GM18907 (cell line): ENCODE results near the gene UGT1A10.
"Not testable (repeated sequence)": the region's sequence is repeated elsewhere in the genome, so short reads cannot be mapped to it uniquely, and the experiment has no call there.

Experiments
- ATAC-seq: cut with Tn5 transposase; IDR thresholded peaks from one replicate; pipeline ENCODE4 v1.9.1; 2021; ENCODE audit warnings: mild to moderate bottlenecking, moderate library complexity; ENCODE audit not compliant: unreplicated experiment

UGT1A10 gene

DNA sequence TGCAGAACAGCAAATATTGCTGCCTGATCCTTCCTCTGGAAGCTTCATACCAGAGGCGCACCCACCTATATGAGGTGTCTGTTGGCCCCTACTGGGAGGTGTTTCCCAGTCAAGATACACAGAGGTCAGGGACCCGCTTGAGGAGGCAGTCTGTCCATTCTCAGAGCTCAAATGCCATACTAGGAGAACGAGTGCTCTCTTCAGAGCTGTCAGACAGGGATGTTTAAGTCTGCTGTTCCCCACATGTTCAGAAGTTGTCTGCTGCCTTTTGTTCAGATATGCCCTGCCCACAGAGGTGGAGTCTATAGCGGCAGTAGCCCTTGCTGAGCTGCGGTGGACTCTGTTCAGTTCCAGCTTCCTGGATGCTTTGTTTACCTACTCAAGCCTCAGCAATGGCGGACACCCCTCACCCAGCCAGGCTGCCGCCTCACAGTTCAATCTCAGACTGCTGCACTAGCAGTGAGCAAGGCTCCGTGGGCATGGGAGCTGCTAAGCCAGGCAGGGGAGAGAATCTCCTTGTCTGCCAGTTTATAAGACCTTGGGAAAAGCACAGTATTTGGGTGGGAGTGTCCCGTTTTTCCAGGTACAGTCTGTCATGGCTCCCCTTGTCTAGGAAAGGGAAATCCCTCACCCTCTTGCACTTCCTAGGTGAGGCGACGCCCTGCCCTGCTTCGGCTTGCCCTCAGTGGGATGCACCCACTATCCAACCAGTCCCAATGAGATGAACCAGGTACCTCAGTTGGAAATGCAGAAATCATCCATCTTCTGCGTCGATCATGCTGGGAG, 100.8 kb downstream of the UGT1A10 start:
- not testable (repeated sequence) for ATAC-seq

DNA sequence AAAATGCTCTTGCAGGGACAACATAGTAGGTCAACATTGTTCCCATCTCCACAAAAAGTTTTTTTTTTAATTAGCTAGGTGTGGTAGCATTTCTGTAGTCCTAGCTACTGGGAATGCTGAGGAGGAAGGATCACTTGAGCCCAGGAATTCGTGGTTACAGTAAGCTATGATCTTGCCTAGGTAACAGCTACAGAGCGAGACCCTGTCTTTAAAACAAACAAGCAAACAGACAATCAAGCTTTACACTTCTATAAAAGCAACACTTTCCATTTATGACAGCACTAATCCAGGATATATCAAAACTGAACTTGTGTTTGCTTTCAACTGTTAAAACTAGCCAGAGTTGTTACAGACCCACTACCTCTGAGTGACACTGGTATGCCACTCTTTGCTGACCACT, 104.6 kb downstream of the UGT1A10 start:
- ATAC-seq = no peak

DNA sequence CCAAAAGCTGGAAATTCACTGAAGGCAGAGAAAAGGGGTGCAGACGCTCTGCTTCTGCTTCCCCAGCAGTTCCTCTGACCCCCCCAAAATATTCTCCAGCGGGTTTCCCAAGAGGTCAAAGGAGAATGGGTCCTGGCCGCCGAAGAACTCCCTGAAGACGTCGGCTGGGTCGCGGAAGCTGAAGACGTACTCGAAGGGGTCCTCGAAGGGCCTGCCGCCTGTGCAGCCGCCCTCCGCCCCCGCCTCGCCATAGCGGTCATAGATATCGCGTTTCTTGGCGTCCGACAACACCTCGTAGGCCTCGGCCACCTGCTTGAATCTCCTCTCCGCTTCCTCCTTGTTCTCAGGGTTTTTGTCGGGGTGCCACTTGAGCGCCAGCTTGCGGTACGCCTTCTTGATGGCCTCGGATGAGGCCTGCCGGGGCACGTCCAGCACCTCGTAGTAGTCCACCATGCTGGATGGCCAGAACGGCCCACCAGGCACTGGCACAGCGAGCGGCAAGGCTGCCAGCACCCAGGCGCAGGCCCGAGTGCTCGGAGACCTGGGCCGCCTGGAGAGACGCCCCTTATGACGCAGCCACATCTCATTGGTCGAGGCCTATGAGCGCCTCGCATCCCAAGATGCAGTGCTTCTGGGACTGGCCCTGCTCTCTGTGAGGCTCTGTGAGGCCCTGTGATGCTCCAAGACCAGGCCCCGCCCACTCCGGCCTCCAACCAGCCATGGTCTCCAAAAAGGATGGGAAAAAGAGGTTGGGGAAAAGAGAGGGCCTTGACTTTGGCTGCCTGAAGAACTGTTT, 107.4 kb downstream of the UGT1A10 start:
- ATAC-seq = no peak

DNA sequence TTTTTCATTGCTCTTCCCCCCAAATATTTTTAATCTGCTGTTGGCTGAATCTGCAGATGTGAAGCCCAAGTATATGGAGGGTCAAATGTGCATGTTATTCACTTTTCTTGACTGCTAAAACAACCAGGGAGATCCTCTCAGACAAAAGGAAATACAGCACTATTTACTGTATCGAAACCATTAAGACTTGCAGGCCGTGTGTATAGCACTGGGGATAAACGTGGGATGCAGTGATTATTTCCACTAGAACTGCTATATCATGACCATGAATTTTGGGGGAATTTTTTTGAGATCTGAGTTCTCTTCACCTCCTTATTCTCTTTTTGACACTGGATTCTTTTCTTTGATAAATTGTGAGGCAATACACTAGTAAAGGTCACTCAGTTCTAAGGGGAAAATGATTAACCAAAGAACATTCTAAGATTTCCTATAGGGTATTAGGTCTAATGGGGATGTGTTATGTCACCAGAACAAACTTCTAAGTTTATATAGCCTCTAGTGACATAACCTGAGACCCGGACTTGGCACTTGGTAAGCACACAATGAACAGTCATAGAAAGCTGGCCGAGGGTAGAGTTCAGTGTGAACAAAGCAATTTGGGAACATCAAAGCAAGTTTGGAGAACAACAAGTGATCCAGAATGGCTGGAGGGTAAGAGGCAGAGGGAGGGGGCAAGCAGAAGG, 109.0 kb downstream of the UGT1A10 start:
- ATAC-seq = no peak

DNA sequence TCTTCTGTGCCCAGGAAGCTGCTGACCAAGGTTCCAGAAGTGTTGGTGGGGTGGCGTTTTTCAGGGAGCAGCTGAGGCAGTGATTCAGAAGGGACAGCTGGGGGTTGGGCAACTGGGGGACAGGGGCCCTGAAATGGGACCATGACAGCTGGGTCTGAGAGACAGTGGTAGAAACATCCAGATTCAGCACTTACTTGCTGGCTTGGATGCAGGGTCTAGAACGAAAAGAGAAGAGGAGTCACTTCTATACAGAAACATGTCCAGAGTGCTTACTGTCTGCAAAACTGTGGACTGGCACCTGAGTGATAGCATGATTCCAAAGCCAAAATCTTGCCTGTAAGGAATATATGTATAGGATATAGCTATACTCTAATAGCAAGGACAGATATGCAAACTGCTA, 109.6 kb downstream of the UGT1A10 start:
- not testable (repeated sequence) for ATAC-seq

DNA sequence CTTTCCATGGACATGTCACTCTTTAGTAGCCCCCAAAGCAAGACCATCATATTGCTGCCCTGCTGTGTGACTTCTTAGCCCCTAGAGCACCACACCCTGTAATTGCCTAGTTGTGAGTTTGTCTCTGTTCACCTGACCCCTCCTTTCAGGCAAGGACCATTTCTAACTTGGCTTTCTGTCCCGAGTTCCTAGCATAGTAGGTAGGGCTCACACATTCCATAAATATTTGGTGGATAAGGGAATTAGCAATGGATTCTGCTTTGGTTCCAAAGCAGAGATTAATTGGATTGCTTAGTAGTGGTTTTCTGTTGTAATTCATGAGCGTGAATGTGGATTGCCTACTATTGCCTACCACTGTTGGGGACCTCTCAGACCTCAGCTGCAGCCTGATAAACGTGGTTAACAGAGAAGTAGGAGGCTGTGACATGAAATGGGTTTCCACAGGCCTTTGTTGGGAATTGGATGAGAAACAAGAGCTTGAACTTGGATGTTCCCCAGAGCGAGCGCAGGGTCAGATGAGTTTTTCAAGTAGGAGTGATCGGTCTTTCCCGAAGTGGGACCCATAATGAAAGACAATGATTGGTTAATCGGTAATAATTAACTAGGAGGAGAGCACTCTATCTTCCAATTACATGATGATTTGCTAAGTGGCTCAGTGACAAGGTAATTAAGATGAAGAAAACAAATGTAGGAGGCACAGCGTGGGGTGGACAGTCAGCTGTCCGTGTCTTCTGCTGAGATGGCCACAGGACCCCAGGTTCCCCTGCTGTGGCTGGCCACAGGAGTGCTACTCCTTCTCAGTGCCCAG, 110.4 kb downstream of the UGT1A10 start:
- no peak for ATAC-seq

DNA sequence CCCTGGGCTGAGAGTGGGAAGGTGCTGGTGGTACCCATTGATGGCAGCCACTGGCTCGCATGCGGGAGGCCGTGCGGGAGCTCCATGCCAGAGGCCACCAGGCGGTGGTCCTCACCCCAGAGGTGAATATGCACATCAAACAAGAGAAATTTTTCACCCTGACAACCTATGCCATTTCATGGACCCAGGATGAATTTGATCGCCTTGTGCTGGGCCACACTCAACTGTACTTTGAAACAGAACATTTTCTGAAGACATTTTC, 111.0 kb downstream of the UGT1A10 start:
- ATAC-seq = no peak

DNA sequence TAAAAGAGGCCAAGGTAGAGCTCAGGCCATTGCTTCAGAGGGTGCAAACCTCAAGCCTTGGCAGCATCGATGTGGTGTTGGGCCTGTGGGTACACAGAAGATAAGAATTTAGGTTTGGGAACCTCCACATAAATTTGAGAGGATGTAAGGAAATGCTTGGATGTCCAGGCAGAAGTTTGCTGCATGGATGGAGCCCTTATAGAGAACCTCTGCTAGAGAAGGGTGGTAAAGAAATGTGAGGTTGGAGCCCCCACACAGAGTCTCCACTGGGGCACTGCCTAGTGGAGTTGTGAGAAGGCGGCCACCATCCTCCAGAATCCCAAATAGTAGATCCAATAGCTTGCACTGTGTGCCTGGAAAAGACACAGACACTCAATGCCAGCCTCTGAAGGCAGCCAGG, 114.4 kb downstream of the UGT1A10 start:
- ATAC-seq = not testable (repeated sequence)

DNA sequence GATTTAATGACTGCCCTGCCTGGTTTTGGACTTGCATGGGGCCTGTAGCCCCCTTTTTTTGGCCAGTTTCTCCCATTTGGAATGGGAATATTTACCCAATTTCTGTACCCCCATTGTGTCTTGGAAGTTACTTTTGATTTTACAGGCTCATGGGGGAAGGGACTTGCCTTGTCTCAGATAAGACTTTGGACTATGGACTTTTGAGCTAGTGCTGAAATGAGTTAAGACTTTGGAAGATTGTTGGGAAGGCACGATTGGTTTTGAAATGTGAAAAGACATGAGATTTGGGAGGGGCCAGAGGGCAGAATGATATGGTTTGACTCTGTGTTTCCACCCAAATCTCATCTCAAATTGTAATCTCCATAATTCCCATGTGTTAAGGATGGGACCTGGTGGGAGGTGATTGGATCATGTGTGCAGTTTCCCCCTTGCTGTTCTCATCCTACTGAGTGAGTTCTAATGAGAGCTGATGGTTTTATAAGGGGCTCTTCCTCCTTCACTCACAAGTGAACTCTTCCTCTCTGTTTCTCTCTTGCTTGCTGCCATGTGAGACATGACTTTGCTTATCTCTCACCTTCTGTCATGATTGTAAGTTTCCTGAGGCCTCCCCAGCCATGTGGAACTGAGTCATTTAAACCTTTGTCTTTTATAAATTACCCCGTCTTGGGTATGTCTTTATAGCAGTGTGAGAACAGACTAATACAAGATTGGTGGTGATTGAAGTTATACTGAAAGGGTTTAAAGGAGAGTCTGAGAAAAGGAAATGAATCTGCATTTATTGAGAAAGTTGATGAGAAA, 115.2 kb downstream of the UGT1A10 start:
- not testable (repeated sequence) for ATAC-seq

DNA sequence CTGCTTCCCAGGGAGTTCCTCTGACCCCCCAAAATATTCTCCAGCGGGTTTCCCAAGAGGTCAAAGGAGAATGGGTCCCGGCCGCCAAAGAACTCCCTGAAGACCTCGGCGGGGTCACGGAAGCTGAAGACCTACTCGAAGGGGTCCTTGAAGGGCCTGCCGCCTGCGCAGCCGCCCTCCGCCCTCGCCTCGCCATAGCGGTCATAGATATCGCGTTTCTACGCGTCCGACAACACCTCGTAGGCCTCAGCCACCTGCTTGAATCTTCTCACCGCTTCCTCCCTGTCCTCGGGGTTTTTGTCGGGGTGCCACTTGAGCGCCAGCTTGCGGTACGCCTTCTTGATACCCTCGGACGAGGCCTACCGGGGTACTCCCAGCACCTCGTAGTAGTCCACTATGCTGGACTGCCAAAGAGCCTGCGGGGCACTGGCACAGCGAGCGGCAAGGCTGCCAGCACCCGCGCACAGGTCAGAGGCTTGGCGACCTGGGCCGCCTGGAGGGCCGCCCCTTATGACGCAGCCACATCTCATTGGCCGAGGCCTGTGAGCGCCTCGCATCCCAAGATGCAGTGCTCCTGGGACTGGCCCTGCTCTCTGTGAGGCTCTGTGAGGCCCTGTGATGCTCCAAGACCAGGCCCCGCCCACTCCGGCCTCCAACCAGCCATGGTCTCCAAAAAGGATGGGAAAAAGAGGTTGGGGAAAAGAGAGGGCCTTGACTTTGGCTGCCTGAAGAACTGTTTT, 118.8 kb downstream of the UGT1A10 start:
- ATAC-seq = no peak

DNA sequence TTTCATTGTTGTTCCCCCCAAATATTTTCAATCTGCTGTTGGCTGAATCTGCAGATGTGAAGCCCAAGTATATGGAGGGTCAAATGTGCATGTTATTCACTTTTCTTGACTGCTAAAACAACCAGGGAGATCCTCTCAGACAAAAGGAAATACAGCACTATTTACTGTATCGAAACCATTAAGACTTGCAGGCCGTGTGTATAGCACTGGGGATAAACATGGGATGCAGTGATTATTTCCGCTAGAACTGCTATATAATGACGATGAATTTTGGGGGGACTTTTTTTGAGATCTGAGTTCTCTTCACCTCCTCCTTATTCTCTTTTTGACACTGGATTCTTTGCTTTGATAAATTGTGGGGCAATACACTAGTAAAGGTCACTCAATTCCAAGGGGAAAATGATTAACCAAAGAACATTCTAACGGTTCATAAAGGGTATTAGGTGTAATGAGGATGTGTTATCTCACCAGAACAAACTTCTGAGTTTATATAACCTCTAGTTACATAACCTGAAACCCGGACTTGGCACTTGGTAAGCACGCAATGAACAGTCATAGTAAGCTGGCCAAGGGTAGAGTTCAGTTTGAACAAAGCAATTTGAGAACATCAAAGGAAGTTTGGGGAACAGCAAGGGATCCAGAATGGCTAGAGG, 120.3 kb downstream of the UGT1A10 start:
- no peak for ATAC-seq

DNA sequence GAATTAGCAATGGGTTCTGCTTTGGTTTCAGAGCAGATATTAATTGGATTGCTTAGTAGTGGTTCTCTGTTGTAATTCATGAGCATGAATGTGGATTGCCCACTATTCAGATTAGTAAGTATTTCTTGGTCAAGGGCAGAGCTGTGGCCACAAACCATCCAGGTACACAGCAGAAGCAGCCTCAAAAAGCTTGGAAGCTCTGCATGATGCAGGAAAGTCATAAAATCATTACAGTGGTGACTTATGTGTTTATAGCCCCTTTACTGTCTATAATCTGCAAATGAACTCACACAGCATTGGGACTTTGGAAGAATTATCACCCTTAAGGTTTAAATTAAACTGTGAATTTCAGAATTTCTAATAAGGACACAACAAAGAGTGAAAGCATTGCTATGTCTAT, 121.9 kb downstream of the UGT1A10 start:
- no peak for ATAC-seq

DNA sequence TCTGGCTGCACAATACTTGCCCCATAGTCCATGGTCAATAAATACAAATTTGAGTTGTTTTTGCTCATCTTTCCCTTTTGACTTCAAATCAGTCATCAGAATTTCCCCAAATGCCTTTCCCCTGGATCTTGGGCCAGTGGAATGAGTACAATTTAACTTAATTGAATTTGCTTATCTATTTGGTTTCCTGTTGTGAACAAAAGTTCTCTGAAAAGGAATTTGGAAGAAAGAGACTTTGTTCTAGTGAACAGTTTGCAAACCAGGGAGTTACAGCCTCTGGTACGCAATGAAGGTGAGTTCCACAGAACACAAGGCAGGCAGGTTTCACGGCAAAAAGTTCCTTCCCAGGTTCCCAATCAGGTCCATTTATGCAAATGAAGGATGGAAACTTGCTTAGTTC, 122.6 kb downstream of the UGT1A10 start:
- no peak for ATAC-seq

DNA sequence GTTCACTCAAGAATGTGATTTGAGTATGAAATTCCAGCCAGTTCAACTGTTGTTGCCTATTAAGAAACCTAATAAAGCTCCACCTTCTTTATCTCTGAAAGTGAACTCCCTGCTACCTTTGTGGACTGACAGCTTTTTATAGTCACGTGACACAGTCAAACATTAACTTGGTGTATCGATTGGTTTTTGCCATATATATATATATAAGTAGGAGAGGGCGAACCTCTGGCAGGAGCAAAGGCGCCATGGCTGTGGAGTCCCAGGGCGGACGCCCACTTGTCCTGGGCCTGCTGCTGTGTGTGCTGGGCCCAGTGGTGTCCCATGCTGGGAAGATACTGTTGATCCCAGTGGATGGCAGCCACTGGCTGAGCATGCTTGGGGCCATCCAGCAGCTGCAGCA, 123.8 kb downstream of the UGT1A10 start, which contains the start of gene UGT1A1:
TSS of gene UGT1A1 (plus strand) at position 228 of the 400 bp plus-strand sequence. CDS start at position 246, 18 bp downstream.
- no peak for ATAC-seq

DNA sequence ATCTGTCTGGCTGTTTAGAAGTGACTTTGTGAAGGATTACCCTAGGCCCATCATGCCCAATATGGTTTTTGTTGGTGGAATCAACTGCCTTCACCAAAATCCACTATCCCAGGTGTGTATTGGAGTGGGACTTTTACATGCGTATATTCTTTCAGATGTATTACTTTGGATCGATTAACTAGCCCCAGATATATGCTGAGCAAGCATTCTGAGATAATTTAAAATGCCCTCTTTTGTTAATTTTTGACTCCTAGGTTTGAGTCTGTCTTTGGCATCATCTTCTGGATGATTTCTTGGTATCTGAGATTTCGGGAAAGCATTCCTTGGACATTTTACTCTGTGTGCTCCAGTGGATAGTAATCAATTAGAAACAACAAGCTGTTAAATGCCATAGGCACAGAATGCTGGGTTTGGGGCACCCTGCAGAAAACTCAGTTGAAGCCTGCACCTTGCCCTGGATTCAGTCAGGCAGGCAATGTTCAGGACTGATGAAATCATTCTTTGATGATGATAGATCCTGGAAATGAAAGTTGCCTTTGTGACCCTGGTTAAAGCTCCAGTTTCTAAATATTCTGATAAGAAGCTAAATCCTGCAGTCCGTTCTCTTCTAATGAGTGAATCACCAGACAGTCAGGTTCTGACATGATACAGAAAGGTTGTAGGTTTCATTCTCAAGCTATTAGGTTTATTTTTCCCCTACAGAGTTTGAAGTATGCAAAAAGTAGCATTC, 125.0 kb downstream of the UGT1A10 start:
- no peak for ATAC-seq

DNA sequence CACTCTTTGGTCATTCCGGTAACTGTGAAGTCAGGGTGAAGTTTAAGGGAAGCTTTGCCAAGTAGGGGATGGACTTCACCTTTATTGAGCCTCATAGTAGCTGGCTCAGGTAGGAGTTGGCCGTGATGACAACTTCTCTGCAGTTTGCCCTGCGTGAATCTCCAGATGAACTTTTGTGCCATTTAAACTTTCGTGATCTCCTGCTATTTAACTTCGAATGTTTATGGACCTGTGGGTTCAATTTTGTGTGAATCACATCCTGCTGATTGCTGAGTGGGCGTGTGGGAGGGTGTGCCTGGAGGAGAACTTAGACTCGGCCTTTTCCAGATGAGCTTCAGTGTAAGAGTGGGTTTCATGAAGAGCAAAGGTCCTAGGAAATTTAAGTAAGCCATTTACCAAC, 128.0 kb downstream of the UGT1A10 start:
- no peak for ATAC-seq

DNA sequence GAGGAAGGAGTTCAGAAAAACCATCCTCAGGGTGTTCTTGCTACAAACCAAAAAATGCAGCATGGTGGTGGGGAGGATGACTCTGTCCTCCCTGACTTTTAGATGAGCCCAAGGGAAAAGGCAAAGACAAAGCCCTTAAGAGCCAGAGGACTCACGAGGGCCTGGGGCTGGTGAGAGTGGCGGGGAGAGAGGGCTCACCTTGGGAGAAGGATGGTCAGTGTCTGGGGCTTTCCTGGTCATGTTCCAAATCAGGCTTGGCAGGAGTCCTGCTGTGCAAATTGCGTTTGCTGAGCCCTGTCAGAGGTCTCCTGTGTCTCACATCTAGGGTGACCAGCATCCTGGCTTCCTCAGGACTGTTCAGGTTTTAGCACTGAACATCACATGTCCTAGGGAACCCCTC, 128.5 kb downstream of the UGT1A10 start:
- ATAC-seq = no peak

DNA sequence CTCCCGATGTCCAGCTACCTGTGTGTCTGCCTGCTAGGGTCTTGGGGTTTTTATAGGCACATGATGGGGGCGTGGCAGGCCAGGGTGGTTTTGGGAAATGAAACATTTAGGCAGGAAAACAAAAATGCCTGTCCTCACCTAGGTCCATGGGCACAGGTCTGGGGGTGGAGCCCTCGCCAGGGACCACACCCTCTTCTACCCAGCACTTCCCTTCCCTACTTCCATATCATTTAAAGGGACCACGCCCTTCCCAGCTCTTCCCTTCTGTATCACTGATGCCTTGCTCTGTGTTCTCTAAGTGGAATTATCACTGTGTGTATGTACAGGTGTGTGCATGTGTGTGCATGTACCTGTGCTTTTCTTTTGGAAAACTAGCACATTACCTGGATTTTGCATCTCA, 130.2 kb downstream of the UGT1A10 start:
- no peak for ATAC-seq
